HCT116 (cell line): ENCODE measurements around the gene IGF2R. TPM values are rescaled to one million over a fixed set of nuclear protein-coding genes. Genes with fewer than 3 reads are reported as not detected.

Experiments
- ATAC-seq: fragments of 200-7000 bp; cut with Tn5 transposase; 2 replicates; pipeline ENCODE4 v1.9.1; 2020; ENCODE audit warnings: mild to moderate bottlenecking, moderate library complexity
- BruUV-seq: library from RNA; stranded (reverse); fragments of 400-500 nt; replicated peaks from 2 replicates; lab custom pipeline; 2021; lab: Mats Ljungman, UMichigan
- CTCF ChIA-PET: fragments of 300-600 bp; sonication (Branson Sonifier 250); formaldehyde crosslinking; loops from one replicate; lab custom pipeline; 2021; ENCODE audit warnings: antibody characterized with exemption; lab: Charles Lee
- POLR2A ChIA-PET: fragments of 300-600, 350-600 bp; sonication (Branson Sonifier 250); formaldehyde crosslinking; loops from one replicate; lab custom pipeline; 2021; ENCODE audit warnings: antibody characterized with exemption; lab: Charles Lee
- RAD21 ChIA-PET, 2 experiments: fragments of 300-600 bp; sonication (Branson Sonifier 250); formaldehyde crosslinking; loops; one replicate each; lab custom pipeline; 2023; ENCODE audit warnings: low total read pairs in 2 of 2; ENCODE audit not compliant: uncharacterized antibody in 2 of 2, unreplicated experiment in 2 of 2, low non-redundant PET in 1 of 2; lab: Charles Lee
- DNase-seq: peaks from one replicate; pipeline ENCODE4 v3.0.0-alpha.2; 2010; ENCODE audit warnings: low read depth, low spot score
- H2AFZ ChIP-seq: fragments of 200-600 bp; shearing (Covaris generic), sonication (generic); 2 replicates; pipeline ENCODE4 v1.6.1; 2017; ENCODE audit warnings: low read depth, mixed run types, mixed read lengths, antibody characterized with exemption, low read length; ENCODE audit not compliant: poor library complexity, severe bottlenecking
- H3K27ac ChIP-seq: 2 replicates; pipeline ENCODE4 v1.5.1; 2012; ENCODE audit warnings: low read depth, low read length
- H3K27me3 ChIP-seq: fragments of 200-600 bp; sonication (generic); 2 replicates; pipeline ENCODE4 v1.6.1; 2016; ENCODE audit warnings: mixed run types, low read length, mixed read lengths; ENCODE audit not compliant: insufficient read depth
- H3K36me3 ChIP-seq, 2 experiments: fragments of 200-500 bp in 1 of 2; fragments of 200-600 bp in 1 of 2; sonication (Bioruptor generic) in 1 of 2; sonication (generic) in 1 of 2; 2 replicates each; pipeline versions ENCODE4 v1.5.1 to v1.6.1; 2014 to 2016; ENCODE audit warnings: low read length in 2 of 2, inconsistent platforms in 1 of 2, mixed read lengths in 1 of 2, mixed run types in 1 of 2; ENCODE audit not compliant: insufficient read depth in 2 of 2, control insufficient read depth in 1 of 2
- H3K4me1 ChIP-seq, 2 experiments: fragments of 200-600 bp in 1 of 2; sonication (generic) in 1 of 2; 2 replicates each; pipeline versions ENCODE4 v1.5.1 to v1.6.1; 2012 to 2017; ENCODE audit warnings: low read length in 2 of 2, inconsistent platforms in 1 of 2, mild to moderate bottlenecking in 1 of 2, mixed read lengths in 1 of 2, mixed run types in 1 of 2, moderate library complexity in 1 of 2; ENCODE audit not compliant: insufficient read depth in 2 of 2, control insufficient read depth in 1 of 2
- H3K4me2 ChIP-seq: fragments of 200-600 bp; sonication (generic); 2 replicates; pipeline ENCODE4 v1.6.1; 2017; ENCODE audit warnings: mixed run types, low read length, mixed read lengths
- H3K4me3 ChIP-seq, 2 experiments: fragments of 200-600 bp in 1 of 2; sonication (generic) in 1 of 2; replicated peaks in 1 of 2; 2 replicates each; pipeline ENCODE4 v1.5.1; 2011 to 2016; ENCODE audit warnings: low read length in 2 of 2, control low read depth in 1 of 2, low read depth in 1 of 2, mild to moderate bottlenecking in 1 of 2, mixed read lengths in 1 of 2, mixed run types in 1 of 2
- H3K79me2 ChIP-seq: fragments of 200-600 bp; sonication (generic); 2 replicates; pipeline ENCODE4 v1.6.1; 2017; ENCODE audit warnings: mild to moderate bottlenecking, mixed run types, low read length, moderate library complexity, mixed read lengths; ENCODE audit not compliant: insufficient read depth
- H3K9ac ChIP-seq: fragments of 200-600 bp; sonication (generic); 2 replicates; pipeline ENCODE4 v1.6.1; 2016; ENCODE audit warnings: low read length, mixed read lengths
- H3K9me2 ChIP-seq: fragments of 200-600 bp; sonication (generic), shearing (Covaris generic); 2 replicates; pipeline ENCODE4 v1.6.1; 2017; ENCODE audit warnings: mixed run types, mild to moderate bottlenecking, moderate library complexity; ENCODE audit not compliant: insufficient read depth
- H3K9me3 ChIP-seq, 2 experiments: fragments of 200-500 bp in 1 of 2; fragments of 200-600 bp in 1 of 2; sonication (Bioruptor generic) in 1 of 2; sonication (generic) in 1 of 2; 2 replicates each; pipeline ENCODE4 v1.6.1; 2014 to 2017; ENCODE audit warnings: low read length in 2 of 2, mixed read lengths in 2 of 2, inconsistent platforms in 1 of 2, low read depth in 1 of 2, mild to moderate bottlenecking in 1 of 2, mixed run types in 1 of 2, moderate library complexity in 1 of 2; ENCODE audit not compliant: control insufficient read depth in 1 of 2, insufficient read depth in 1 of 2
- H4K20me1 ChIP-seq: fragments of 200-600 bp; sonication (generic), shearing (Covaris generic); 2 replicates; pipeline ENCODE4 v1.6.1; 2017; ENCODE audit warnings: mixed run types, mild to moderate bottlenecking, moderate library complexity; ENCODE audit not compliant: insufficient read depth
- CBX3 ChIP-seq: IDR thresholded peaks from 2 replicates; pipeline ENCODE4 v1.6.1; 2012; ENCODE audit warnings: low read depth
- CEBPB ChIP-seq: IDR thresholded peaks from 2 replicates; pipeline ENCODE4 v1.6.1; 2012; ENCODE audit warnings: low read depth
- EGR1 ChIP-seq: IDR thresholded peaks from 2 replicates; pipeline ENCODE4 v1.6.1; 2012; ENCODE audit warnings: low read depth
- ELF1 ChIP-seq: IDR thresholded peaks from 2 replicates; pipeline ENCODE4 v1.6.1; 2012; ENCODE audit warnings: low read depth, borderline replicate concordance
- EZH2phosphoT487 ChIP-seq: fragments of 200-600 bp; IDR thresholded peaks from 2 replicates; pipeline ENCODE4 v1.6.1; 2018; ENCODE audit warnings: antibody characterized with exemption, borderline replicate concordance
- JUND ChIP-seq: IDR thresholded peaks from 2 replicates; pipeline ENCODE4 v1.6.1; 2012
- MAX ChIP-seq: IDR thresholded peaks from 2 replicates; pipeline ENCODE4 v1.6.1; 2012
- RAD21 ChIP-seq: IDR thresholded peaks from 2 replicates; pipeline ENCODE4 v1.6.1; 2012; ENCODE audit warnings: low read depth, mild to moderate bottlenecking
- SRF ChIP-seq: IDR thresholded peaks from 2 replicates; pipeline ENCODE4 v1.6.1; 2012; ENCODE audit warnings: low read depth
- TCF7L2 ChIP-seq: IDR thresholded peaks from 2 replicates; pipeline ENCODE4 v1.7.0; 2011; ENCODE audit warnings: borderline replicate concordance, inconsistent platforms; ENCODE audit not compliant: insufficient read depth, insufficient read length; ENCODE audit errors: extremely low read depth
- YY1 ChIP-seq: IDR thresholded peaks from 2 replicates; pipeline ENCODE4 v1.6.1; 2011; ENCODE audit warnings: low read length, low read depth, moderate library complexity, mild to moderate bottlenecking; ENCODE audit not compliant: insufficient replicate concordance; ENCODE audit errors: extremely low read depth
- ZBTB33 ChIP-seq: IDR thresholded peaks from 2 replicates; pipeline ENCODE4 v1.6.1; 2011; ENCODE audit warnings: mild to moderate bottlenecking, low read length, moderate library complexity; ENCODE audit not compliant: insufficient replicate concordance; ENCODE audit errors: extremely low read depth
- ZFX ChIP-seq: fragments of 450-650 bp; IDR thresholded peaks from 2 replicates; pipeline ENCODE4 v1.6.1; 2017
- ZNF274 ChIP-seq: fragments of 200-500 bp; sonication (Bioruptor generic); IDR thresholded peaks from 2 replicates; pipeline ENCODE4 v1.6.1; 2014; ENCODE audit warnings: mild to moderate bottlenecking, low read depth, low read length, inconsistent platforms
- intact Hi-C: fragments of 100-400 bp; cut with micrococcal nuclease; formaldehyde crosslinking; loops from 2 replicates; pipeline ENCODE4 v1.10.0; 2022
- total RNA-seq: library from RNA; stranded (reverse); gene quantifications from one replicate; pipeline ENCODE4 v1.2.1, GENCODE V29; 2021; ENCODE audit not compliant: unreplicated experiment
- TF ChIP-seq, protein P1 (sequence below), 3 experiments: fragments of 200-600 bp in 1 of 3; sonication (generic) in 1 of 3; IDR thresholded peaks in 2 of 3; conservative IDR thresholded peaks in 1 of 3; 2 replicates each; pipeline ENCODE4 v1.5.1; 2012 to 2017; ENCODE audit warnings: low read depth in 2 of 3, low read length in 2 of 3, antibody characterized with exemption in 1 of 3, borderline replicate concordance in 1 of 3, control low read depth in 1 of 3, mild to moderate bottlenecking in 1 of 3, mixed read lengths in 1 of 3, mixed run types in 1 of 3, moderate library complexity in 1 of 3; ENCODE audit not compliant: insufficient read depth in 1 of 3

IGF2R gene
- total RNA-seq, 1 experiment from 2014 or later: 37.0 TPM

DNA sequence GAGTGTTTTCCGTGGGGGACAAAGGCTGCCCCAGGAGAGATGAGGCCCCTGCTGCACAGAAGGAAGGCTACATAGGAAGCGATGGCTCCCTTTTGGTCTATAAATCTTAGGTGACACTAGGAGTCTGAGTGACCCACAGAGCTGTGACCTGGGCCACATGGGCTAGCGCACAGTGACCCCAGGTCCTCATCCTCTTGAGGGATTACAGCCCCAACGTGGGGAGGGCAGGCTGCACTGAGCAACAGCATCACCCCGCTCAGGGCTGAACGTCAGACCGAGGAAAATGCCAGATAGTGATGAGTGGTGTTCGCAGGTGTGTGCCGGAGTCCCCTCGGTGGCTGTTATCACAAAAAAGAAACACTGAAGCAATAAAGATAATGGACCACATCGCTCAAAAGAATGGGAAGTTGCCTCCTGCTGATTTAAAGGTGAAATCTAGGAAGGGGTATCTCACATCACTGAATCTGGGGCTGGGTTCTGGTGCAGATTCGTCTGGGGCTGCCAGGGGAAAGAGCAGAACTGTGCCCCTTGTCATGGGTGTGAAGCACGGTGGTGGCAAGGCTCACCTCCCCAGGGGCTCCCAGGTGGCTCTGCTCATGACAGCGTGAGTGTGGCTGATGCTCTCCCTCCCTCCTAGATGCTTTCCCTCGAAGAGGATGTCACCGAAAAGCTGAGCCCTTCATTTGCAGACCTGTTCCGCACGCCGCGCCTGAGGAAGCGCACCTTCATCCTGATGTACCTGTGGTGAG, 167.2 kb downstream of the IGF2R start (continued):
- TF ChIP-seq ZBTB33 (no peak), CEBPB (no peak), YY1 (no peak), EGR1 (no peak), SRF (no peak), CBX3 (no peak), RAD21 (no peak), ZFX (no peak)

GRCh38 chr6:160137130-160137988, 168.5 kb downstream of the IGF2R start:
- intact Hi-C loops: loop anchor here (10.0 kb wide), 1 partner anchor 157 kb away; no protein-coding TSS in a partner anchor
- RAD21 ChIA-PET: interaction anchor here (0.6 to 1.3 kb wide), 3 partner anchors 318 to 450 kb away, joined by 3 to 6 read pairs (median 5); no protein-coding TSS in a partner anchor
- POLR2A ChIA-PET: no interaction called here
- Histone ChIP-seq H3K27me3 (no peaks in the 10 kb centered on the region), H3K9me3 (no peaks in the 10 kb centered on the region), H3K4me2 (no peak overlapping the region), H4K20me1 (no peaks in the 10 kb centered on the region), H3K36me3 (no peaks in the 10 kb centered on the region), H3K79me2 (no peaks in the 10 kb centered on the region), H3K27ac (no peak overlapping the region), H3K9ac (no peak overlapping the region), H3K9me2 (no peaks in the 10 kb centered on the region), H3K4me1 (peaks cover 0 to 11% of the 10 kb centered on the region in 2 experiments; a peak in 1 of 4 replicates), H2AFZ (no peak overlapping the region), H3K4me3 (no peak overlapping the region)
- ATAC-seq (no peak), DNase-seq (no peak)
- BruUV-seq: no TSS peak
- CTCF ChIA-PET: interaction anchor here (1.0 to 2.3 kb wide), 4 partner anchors 84 to 318 kb away, joined by 3 to 19 read pairs (median 6); no protein-coding TSS in a partner anchor
- no peak for TF ChIP-seq ZFX
- TF ChIP-seq JUND: no peak
- TF ChIP-seq, protein P1, sequence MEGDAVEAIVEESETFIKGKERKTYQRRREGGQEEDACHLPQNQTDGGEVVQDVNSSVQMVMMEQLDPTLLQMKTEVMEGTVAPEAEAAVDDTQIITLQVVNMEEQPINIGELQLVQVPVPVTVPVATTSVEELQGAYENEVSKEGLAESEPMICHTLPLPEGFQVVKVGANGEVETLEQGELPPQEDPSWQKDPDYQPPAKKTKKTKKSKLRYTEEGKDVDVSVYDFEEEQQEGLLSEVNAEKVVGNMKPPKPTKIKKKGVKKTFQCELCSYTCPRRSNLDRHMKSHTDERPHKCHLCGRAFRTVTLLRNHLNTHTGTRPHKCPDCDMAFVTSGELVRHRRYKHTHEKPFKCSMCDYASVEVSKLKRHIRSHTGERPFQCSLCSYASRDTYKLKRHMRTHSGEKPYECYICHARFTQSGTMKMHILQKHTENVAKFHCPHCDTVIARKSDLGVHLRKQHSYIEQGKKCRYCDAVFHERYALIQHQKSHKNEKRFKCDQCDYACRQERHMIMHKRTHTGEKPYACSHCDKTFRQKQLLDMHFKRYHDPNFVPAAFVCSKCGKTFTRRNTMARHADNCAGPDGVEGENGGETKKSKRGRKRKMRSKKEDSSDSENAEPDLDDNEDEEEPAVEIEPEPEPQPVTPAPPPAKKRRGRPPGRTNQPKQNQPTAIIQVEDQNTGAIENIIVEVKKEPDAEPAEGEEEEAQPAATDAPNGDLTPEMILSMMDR (IDR thresholded peaks at IDR 0.05 in 2 of 3, conservative IDR thresholded peaks at IDR 0.05 in 1 of 3; ENCODE audit: borderline replicate concordance in 1 of 3, insufficient read depth in 1 of 3, low read depth in 2 of 3, low read length in 2 of 3): no peak
- TF ChIP-seq ELF1: no peak
- TF ChIP-seq MAX: no peak
- no peak for TF ChIP-seq SRF
- TF ChIP-seq TCF7L2: no peak
- no peak for TF ChIP-seq EZH2phosphoT487
- no peak for TF ChIP-seq ZNF274
- no peak for TF ChIP-seq RAD21
